A673 (cell line): ENCODE results near the gene GMDS.

ENCODE experiments used
- CTCF ChIP-seq: fragments of 300-800, 200-600 bp; sonication (generic); conservative IDR thresholded peaks from 2 replicates; pipeline ENCODE4 v1.5.1; 2017; ENCODE audit warnings: low read depth, mild to moderate bottlenecking, antibody characterized with exemption, low read length, moderate library complexity, mixed read lengths
- EZH2 ChIP-seq: fragments of 200-600 bp; sonication (generic); IDR thresholded peaks from 2 replicates; pipeline ENCODE4 v1.6.1; 2017; ENCODE audit warnings: borderline replicate concordance, low read depth, mild to moderate bottlenecking, mixed read lengths, antibody characterized with exemption, low read length; ENCODE audit not compliant: poor library complexity, severe bottlenecking

- TF ChIP-seq CTCF (no peak), EZH2 (no peak)
Measured at GRCh38 chr6:1986454-1987243, 258.8 kb downstream of the GMDS start.
